GM12872 (cell line): ENCODE data around the gene DUS2.

Experiments used
- TF ChIP-seq, protein P1 (sequence below): IDR thresholded peaks from 3 replicates; pipeline ENCODE4 v1.5.1; 2011; ENCODE audit warnings: low read depth, mild to moderate bottlenecking, low read length, moderate library complexity; ENCODE audit not compliant: insufficient read depth

DUS2 gene

DNA sequence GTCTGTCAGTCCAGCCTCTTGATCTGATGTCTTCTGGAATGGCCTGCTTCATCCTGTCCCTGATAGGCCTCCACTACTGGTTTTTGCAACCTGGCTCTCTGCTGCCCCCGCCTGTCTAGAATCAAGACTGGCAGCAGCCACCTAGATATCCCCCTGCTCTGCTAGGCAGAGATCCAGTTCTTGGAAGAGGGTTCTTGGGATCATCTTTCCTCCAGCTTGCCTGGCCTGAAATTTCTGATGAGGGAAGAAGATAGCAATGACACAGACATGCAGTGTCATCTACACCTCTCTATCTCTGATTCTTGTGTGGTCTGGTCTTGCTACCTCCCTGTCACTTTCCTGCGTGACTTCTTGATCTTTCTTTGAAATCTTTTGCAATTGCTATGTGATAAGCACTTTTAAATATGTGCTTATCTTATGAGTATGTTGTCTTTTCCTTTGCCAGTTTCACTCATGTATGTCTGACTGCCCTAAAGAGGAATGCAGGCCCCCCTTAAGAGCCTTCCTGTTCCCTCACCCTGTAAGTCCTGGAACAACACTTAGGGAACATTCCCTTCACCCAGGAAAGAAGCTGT lies 41.8 kb downstream of the DUS2 start:
- TF ChIP-seq, protein P1, sequence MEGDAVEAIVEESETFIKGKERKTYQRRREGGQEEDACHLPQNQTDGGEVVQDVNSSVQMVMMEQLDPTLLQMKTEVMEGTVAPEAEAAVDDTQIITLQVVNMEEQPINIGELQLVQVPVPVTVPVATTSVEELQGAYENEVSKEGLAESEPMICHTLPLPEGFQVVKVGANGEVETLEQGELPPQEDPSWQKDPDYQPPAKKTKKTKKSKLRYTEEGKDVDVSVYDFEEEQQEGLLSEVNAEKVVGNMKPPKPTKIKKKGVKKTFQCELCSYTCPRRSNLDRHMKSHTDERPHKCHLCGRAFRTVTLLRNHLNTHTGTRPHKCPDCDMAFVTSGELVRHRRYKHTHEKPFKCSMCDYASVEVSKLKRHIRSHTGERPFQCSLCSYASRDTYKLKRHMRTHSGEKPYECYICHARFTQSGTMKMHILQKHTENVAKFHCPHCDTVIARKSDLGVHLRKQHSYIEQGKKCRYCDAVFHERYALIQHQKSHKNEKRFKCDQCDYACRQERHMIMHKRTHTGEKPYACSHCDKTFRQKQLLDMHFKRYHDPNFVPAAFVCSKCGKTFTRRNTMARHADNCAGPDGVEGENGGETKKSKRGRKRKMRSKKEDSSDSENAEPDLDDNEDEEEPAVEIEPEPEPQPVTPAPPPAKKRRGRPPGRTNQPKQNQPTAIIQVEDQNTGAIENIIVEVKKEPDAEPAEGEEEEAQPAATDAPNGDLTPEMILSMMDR, result peak; percentile 91

DNA sequence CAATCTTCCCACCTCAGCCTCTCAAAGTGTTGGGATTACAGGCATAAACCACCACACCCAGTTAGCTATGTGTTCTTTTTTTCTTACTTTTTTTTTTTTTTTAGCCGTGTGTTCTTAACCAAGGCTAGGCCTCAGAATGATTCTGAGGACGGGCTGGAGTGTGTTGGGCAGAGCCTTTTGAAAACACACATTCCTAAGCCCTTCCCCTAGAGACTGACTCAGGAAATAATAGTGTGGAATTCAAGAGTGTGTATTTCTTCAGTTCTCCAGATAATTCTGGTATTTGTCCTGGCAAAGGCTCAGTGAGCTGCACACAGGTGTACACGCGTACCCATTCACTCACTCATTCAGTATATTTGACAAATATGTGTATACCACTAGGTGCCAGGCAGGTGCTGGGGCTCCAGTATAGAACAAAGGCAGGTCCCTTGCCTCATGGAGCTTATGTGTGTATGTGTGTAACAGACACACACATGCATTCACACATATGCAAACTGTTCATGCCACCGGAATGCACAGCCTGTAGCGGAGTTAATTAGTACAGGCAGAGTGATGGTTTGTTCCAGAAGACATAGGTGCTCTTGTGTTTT lies 42.7 kb downstream of the DUS2 start:
- TF ChIP-seq, protein P1, result no peak

DNA sequence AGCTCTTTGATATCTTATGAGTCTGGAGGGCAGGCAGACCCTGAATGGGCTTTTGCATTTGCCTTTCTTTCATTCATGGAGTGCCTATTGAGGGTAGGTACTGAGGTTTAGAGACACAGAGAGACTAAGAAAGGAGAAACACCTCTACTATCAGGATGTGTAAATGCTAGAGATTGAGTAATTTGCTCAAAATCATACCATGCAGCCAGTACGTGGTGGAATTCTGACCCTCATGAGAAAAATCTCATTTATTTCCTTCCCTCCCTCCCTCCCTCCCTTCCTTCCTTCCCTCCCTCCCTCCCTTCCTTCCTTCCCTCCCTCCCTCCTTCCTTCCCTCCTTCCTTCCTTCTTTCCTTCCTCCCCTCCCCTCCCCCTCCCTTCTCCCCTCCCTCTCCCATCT lies 43.7 kb downstream of the DUS2 start:
- TF ChIP-seq, protein P1, result no peak

DNA sequence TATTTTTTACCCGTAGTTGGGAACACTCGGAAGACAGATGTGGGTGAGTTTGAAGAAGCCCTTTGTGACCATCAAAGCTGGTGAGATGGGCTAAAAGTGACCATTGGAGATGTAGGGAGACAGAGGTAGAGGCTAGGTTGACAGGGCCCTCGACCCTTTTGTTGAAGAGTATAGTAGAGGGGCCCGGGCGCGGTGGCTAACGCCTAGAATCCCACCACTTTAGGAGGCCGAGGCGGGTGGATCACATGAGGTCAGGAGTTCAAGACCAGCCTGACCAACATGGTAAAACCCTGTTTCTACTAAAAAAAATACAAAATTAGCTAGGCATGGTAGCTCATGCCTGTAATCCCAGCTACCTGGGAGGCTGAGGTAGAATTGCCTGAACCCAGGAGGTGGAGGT lies 45.8 kb downstream of the DUS2 start:
- TF ChIP-seq, protein P1, result no peak

DNA sequence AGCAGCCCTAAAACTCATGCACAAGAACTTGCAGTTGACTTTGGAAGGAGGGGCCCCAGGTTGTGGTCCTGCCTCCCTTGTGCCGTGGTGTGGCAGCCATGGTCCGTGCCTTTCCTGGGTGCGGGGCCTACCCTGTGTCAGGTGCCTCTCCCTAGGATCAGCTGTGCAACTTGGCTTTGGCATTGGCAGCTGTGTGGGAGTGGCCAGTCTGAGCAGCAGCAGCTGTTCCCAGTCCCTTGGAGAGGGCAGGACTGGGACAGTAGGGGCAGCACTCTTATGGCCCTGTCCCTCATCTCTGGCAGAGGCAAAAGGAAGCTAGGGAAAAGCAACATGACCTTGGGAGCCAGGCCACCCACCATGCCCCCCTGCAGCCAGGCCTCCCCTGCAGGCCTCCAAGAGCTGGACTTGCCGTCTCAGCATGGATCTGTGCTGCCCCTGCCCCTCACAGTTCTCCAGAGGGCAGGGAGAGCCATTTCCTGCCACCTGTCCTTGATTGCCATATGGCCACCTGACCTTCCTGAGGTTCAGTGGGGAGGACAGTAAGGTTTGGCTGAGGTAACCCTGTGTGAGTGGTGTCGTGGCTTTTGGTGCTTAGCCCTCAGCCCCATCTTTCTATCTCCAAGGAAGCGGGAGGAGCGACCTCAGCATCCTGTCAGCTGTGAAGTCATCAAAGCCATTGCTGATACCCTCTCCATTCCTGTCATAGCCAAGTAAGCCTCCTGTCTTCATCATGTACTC lies 46.6 kb downstream of the DUS2 start:
- TF ChIP-seq, protein P1, result no peak

DNA sequence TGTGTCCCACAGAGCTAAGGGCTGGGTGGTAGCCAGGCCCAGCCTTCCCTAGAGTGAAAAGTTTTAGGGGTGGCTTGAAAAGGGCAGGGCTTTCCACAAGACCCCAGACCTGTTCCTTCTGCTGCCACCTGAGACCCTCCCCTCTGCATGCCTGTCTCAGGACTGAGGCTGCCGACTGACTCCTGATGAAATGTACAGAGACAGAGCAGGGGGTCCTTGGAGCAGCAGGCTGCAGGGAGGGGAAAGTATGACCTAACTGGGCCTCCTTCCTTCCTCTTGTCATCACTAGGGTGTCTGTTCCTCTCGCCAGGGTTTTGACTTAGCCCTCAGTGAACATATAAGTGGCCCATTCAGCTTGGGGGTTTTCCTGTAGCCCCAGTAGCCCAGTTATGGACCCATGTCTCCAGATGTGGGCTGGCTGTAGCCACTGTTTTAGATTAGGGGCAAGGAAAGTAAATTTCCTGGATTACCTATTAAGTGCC lies 47.2 kb downstream of the DUS2 start:
- TF ChIP-seq, protein P1, result no peak

DNA sequence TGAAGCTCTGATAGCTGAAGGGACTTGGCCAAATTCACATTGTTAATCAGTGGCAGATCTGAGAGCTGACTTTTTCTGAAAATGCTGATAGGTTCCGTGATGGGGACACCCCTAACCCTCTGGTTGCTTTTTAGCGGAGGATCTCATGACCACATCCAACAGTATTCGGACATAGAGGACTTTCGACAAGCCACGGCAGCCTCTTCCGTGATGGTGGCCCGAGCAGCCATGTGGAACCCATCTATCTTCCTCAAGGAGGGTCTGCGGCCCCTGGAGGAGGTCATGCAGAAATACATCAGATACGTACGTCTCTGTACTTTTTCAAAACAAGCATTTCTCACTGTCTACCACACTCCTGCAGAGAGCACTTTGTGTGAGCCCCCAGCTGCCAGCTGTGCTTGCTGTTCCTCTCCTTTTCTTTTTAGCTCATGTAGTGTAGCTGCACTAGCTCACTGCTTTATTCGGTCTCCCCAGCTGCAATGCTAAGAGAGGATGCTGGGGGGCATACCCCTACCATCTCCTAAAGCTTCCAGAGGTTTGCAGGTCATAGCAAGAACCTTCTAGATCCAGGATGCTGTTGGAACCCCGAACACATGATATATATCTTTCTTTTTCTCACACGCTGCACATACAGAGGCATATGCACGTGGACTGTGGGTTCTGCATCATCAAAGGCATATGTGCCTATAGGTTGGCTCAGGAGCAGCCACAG lies 47.9 kb downstream of the DUS2 start:
- TF ChIP-seq, protein P1, result peak; percentile 39
